HG03469 (cell line): ENCODE results near the gene KIF26B.

Experiments
- ATAC-seq: cut with Tn5 transposase; IDR thresholded peaks from one replicate; pipeline ENCODE4 v1.9.1; 2021; ENCODE audit warnings: mild to moderate bottlenecking, moderate library complexity, moderate number of reproducible peaks; ENCODE audit not compliant: unreplicated experiment

The KIF26B gene

GRCh38 chr1:245131026-245131393 lies 23.8 kb upstream of the KIF26B start:
- ATAC-seq = no peak

GRCh38 chr1:245132771-245133170 lies 22.0 kb upstream of the KIF26B start:
- ATAC-seq = no peak

GRCh38 chr1:245133995-245134715 lies 20.6 kb upstream of the KIF26B start:
- no peak for ATAC-seq

GRCh38 chr1:245142171-245142798 lies 12.5 kb upstream of the KIF26B start:
- ATAC-seq = no peak

- no peak for ATAC-seq
These were observed 11.8 kb upstream of the KIF26B start for GRCh38 chr1:245142976-245143375.

GRCh38 chr1:245143849-245144248 lies 10.9 kb upstream of the KIF26B start:
- ATAC-seq = no peak

- no peak for ATAC-seq
These were observed 6.7 kb upstream of the KIF26B start for GRCh38 chr1:245148069-245148468.

GRCh38 chr1:245148861-245149260 lies 5.9 kb upstream of the KIF26B start:
- no peak for ATAC-seq

- ATAC-seq = no peak
These were observed 1.7 kb upstream of the KIF26B start for GRCh38 chr1:245153081-245153551.

GRCh38 chr1:245153552-245154428 lies 995 bp upstream of the KIF26B start:
- no peak for ATAC-seq

- no peak for ATAC-seq
These were observed 671 bp downstream of the KIF26B start for GRCh38 chr1:245155272-245156040.

GRCh38 chr1:245156041-245156735 lies 1.4 kb downstream of the KIF26B start:
- peak; percentile 88 for ATAC-seq

GRCh38 chr1:245156736-245157505 lies 2.1 kb downstream of the KIF26B start:
- ATAC-seq = no peak

GRCh38 chr1:245158913-245159312 lies 4.1 kb downstream of the KIF26B start:
- ATAC-seq = no peak

GRCh38 chr1:245160288-245160687 lies 5.5 kb downstream of the KIF26B start:
- ATAC-seq = no peak

GRCh38 chr1:245160741-245161400 lies 6.1 kb downstream of the KIF26B start:
- ATAC-seq = no peak

GRCh38 chr1:245161866-245162265 lies 7.1 kb downstream of the KIF26B start:
- no peak for ATAC-seq

- no peak for ATAC-seq
These were observed 11.7 kb downstream of the KIF26B start for GRCh38 chr1:245166471-245166885.

- ATAC-seq = no peak
These were observed 13.3 kb downstream of the KIF26B start for GRCh38 chr1:245168086-245168485.
